ENCODE data around the gene FYN.

- TF ChIP-seq CTCF (IDR thresholded peaks at IDR 0.05): no peak
- no peak for TF ChIP-seq POLR2A (IDR thresholded peaks at IDR 0.05)
These were observed 173.0 kb downstream of the FYN start for GRCh38 chr6:111700135-111700690.
